Fibroblast of gingiva (primary cell): ENCODE data around the gene DEGS2.
A peak's percentile ranks its signal among the peaks of the same experiment; 100 is the strongest.
"Not testable (repeated sequence)": the region's sequence is repeated elsewhere in the genome, so short reads cannot be mapped to it uniquely, and the experiment has no call there.

Source experiments
- DNase-seq: peaks from one replicate; pipeline ENCODE4 v3.0.0-alpha.2; 2011; ENCODE audit warnings: low read depth

DEGS2 gene

DNA sequence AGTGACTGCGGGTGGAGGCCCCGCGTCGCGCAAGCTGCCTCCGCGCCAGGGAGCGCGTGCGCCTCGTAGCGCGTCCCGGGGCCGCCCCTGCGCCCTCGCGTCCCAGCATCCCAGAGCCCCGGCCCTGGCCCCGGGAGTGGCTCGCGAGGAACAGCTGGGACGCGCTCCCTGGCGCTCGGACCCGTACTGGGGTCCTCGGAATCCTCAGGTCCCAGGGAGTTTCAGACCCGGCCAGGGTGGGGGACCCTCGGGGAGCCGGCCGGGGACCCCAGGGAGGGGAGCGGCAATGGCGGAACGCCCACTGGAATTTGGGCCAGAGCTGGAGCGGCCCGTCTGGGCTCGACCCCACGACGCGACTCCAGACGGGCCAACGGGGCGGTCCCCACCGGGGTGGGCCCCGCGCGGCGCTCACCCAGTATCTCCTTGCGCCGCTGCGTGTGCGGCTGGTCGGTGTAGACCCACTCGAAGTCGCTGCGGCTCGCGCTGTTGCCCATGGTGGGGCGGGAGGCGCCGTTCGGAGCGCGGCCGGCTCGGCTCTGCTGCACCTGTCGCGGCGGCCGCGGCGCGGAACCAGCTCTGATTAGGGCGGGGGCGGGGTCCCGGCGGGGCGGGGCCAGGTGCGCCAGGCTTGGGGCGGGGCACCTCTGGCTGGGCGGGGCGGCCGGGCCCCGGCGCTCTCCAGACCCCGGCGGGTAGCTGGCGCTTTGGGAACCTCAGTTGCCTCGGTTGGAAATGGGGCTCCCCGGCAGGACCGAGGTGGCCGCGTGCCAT, at the start of gene DEGS2:
DEGS2 (minus strand) TSS at position 552 of the 771 bp plus-strand sequence; CDS start at position 494, 58 bp downstream.
- DNase-seq = no peak

DNA sequence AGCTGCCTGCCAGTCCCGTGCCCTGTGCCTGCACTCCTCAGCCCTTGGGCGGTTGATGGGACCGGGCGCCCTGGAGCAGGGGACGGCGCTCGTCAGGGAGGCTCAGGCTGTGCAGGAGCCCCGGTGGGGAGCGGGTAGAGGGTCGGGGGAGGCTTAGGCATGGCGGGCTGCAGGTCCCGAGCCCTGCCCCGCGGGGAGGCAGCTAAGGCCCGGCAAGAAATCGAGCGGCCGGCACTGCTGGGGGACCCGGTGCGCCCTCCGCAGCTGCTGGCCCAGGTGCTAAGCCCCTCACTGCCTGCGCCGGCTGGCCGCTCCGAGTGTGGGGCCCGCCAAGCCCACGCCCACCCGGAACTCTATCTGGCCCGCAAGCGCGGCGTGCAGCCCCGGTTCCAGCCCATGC, 48.7 kb upstream of the DEGS2 start:
- DNase-seq = not testable (repeated sequence)

DNA sequence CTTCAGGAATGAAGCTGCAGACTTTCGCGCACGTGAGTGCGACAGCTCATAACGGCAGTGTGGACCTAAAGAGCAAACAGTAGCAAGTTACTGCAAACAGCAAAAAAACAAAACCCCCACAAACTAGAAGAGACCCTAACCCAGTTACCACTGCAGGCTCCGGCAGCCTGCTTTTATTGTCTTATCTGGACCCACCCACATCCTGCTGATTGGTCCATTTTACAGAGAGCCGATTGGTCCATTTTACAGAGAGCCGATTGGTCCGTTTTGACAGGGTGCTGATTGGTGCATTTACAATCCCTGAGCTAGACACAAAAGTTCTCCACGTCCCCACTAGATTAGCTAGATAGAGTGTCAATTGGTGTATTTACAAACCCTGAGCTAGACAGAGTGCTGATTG, 48.1 kb upstream of the DEGS2 start:
- DNase-seq = not testable (repeated sequence)

DNA sequence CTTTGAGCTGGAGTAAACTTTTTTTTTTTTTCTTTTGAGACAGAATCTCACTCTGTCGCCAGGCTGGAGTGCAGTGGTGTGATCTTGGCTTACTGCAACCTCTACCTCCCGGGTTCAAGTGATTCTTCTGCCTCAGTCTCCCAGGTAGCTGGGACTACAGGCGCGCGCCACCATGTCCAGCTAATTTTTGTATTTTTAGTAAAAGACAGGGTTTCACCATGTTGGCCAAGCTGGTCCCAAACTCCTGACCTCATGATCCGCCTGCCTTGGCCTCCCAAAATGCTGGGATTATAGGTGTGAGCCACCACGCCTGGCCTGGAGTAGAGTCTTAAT, 45.4 kb upstream of the DEGS2 start:
- not testable (repeated sequence) for DNase-seq

DNA sequence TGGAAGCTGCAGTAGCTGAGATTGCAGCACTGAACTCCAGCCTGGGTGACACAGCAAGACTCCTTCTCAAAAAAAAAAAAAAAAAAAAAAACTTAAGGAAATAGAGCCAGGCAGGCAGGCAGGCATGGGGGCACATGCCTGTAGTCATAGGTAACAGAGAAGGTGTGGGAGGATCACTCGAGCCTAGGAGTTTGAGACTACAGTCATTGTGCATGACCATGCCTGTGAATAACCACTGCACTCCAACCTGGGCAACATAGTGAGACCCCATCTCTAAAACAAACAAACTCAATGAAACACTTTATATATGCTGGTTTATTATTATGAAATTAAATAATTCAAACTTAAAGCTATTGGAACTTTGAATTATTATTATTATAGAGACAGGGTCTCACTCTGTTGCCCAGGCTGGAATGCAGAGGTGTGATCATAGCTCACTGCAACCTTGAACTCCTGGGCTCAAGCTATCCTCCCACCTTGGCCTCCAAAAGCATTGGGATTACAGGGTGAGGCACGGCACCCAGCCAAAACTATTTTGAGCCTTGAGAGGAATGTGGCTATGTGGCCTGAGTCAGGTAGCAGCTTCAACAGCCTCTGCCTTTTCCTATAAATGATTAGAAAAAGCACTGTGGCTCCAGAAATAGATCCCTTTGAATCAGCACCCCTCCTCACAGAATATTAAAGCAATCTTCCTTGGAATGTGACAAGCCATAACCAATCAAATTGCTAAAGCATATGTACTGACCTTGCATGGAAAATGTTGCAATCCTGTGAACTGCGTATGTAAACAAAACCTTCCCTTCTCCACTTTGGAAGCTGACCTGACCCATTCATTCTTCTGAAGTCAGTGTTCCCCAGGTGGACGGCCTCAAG, 44.8 kb upstream of the DEGS2 start:
- DNase-seq = peak; percentile 45

DNA sequence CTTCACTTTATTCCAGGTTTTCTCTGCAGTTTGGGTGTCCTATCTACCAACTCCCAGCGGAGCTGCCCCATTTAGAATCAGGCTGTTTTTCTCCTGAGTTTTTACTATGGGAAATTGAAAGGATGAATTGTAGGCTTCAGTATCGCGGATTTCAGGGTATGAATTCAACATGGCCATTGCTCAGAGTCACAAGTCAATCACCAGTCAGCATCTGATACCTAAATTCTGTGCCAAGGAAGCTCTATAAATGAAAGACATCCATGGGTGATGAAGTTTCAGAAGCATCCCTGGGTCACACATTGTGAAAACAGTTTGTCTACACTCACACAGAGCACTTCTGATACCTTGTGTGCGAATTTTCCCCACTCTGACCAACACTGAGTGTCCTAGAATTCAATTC, 43.7 kb upstream of the DEGS2 start:
- no peak for DNase-seq

DNA sequence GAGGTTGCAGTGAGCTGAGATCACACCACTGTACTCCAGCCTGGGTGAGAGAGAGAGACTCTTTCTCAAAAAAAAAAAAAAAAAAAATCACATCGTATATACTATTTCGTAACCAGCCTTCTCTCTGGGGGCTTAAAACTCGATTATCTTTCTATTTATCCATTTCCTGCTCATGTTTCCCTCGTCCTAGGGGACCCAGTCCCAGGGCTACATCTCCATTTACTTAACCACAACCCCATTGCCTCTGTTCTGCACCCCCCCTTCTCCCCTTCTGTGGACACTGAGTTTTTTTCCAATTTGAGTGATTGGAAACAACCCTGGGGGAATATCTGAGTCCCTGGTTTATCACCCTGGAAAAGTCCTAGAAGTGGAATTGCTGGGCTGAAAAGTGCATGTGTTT, 43.3 kb upstream of the DEGS2 start:
- no peak for DNase-seq

DNA sequence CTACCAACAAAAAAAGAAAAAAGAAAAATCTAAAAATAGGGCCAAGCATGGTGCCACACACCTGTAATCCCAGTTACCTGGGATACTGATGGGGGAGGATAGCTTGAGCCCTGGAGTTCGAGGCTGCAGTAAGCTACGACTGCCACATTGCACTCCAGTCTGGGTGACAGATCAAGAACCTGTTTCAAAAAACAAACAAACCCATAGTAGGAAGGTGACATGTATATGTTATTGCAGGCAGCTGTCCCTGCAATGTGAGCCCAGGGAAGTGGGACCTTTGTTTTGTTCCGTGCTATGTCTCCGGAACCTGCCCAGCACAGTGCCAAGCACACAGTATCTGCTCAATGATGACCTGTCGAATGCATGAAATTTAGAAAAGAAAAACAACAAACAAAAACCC, 42.3 kb upstream of the DEGS2 start:
- DNase-seq = no peak

DNA sequence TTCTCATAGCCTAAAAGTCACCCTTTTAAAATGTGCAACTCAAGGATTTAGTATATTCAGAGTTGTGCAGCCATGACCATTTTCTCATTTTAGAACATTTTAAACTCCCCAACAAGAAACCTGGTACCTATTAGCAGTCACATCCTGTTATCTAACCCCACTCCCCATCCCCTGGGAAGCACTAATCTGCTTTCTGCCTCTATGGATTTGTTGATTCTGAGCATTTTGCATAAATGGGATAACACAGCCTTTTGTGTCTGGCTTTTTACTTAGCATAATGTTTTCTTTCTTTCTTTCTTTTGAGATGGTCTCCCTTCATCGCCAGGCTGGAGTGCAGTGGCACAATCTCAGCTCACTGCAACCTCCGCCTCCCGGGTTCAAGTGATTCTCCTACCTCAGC, 40.9 kb upstream of the DEGS2 start:
- no peak for DNase-seq

DNA sequence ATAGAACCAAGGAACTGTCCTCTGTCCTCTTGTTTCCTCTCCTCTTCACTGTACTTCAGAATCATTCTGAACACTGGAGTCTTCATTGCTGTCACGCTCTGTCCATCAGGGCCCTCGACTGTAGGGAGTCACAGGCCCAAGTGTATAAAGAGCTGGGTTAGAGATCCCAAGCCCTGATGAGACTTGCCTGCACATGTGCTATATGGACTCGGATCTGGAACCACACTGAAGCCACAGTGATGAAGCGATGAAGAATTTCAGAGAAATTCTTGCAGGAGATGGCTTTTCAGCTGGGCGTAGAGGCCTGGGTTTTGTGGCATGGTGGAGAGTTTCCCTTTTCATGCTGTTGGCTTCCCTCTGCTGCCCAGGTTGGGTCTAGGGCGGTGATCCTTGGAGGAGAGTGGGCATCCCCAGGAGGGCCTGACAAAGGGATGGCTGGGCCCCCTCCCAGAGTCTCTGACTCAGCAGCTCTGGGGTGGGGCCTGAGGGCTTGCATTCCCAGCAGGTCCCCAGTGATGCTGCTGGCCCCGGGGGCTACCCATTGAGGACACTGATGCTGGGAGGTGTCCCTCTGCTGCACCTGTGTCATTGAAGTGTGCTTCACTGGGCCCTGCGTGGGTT, 39.9 kb upstream of the DEGS2 start:
- no peak for DNase-seq

DNA sequence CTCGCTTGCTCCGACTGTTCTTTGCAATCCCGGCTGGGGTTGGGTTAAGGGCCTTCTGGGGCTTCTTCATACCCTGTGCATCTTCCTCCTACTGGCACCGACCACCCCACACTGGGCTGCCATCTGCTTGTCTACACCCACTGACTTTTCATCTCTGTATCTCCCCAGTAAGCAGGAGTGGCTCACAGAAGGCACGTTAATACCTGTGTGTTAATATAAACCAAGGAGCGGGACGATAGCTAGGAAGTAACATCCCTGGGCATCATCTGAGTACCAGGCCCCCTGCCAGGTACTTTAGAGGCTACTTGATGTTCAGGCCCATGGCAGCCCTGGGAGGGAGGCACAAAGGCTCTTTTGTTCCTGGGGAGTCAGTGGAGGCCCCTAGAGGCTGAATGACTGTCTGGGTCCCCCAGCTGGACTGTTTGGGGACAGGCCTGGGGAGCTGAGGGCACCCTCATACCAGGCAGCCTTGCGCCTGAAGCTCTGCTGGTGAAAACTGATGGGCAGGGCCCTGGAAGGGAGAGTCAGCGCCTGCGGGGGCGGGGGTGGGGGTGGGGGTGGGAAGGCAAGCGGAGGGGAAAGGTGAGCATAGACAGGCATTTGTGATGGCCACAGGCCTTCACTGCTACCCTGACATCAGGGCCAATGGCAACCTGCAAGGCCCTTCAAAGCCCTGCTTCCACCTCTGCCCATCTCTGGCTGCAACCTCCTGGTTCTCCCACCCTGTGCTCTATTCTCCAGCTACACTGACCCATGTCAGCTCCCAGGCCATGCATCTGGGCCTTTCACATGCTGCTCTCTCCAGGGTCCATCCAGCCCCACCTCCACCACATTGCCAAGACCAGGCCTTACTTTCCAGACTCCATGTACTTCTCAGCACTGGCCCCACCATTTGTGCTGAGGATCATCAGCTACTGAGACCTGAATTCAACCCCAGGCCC, 34.2 kb upstream of the DEGS2 start:
- DNase-seq = no peak

DNA sequence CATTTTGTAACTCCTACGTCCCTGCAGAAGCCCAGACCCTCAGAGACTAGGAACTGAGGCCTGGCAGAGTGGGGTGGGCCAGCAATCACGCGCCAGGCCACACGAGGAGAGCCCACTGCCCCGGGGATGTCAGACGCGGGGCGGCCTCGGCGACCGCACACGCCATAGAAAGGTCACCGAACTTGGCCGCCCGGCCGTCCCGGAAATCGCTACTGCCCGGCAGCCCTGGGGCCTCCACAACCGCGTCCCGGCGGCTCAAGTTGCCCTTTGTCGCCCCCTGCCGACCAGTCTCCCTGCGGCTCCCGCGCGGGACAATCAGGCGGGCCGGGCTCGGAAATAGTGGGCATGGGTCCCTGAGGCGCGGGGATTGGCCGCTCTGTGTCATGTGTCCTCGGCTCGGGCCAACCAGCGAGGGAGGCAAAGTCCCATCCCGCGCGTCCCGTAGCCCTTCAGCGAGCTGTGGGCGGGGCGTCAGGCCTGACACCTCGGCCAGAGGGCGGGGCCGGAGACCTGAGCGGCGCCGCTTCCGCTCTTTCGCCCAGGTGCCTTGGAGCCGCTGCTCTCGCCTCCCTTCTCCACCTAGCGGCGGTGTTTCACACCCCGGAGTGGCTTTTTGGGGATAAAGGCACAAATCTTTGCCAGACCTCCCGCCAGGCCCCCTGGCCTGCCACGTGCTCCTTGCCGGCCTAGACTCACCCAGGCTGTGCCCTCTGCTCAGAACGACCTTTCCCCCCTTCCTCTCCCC, 33.4 kb upstream of the DEGS2 start:
- peak; percentile 94 for DNase-seq

DNA sequence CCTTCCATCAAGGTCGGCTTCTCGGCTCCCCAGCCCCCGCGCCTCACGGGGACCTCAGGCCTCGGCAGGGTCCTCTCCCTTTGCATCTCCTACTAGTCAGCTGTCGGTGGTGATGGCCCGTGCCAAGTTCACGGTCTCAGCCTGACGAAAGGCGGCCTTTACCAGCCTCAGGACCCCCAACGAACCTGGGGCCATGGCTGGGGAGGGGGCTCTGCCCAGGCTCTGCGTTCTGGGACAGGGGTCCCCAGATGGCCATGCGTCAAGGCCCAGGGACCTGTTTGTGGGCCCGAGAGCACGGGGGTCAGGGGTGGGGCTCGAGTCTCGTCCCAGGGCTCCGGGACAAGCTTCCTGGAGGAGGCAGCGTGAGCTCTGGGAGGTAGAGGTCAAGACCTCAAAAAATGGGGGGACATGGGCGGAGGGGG, 32.8 kb upstream of the DEGS2 start:
- no peak for DNase-seq

DNA sequence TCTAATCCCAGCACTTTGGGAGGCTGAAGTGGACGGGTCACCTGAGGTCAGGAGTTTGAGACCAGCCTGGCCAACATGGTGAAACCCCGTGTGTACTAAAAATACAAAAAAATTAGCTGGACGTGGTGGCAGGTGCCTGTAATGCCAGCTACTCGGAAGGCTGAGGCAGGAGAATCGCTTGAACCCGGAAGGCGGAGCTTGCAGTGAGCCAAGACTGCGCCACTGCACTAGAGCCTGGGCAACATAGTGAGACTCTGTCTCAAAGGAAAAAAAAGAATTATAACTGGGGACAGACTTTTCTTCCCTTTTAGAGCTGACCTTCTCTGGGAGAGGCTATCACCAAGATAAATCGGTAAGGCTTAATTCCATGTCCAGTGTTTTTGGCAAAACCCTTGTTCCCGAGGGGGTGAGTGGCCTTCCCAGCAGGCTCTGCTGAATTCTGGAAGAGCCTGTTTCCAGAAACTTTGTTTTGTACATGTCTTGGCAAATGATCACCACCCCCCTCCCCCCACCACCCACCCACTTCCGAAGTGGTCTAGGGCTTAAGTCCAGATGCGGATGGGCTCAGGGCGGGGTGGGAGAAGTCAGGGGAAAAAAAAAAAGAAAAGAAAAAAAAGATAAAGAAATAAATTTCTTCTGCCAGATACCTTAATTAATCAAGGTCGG, 32.3 kb upstream of the DEGS2 start:
- DNase-seq = no peak

DNA sequence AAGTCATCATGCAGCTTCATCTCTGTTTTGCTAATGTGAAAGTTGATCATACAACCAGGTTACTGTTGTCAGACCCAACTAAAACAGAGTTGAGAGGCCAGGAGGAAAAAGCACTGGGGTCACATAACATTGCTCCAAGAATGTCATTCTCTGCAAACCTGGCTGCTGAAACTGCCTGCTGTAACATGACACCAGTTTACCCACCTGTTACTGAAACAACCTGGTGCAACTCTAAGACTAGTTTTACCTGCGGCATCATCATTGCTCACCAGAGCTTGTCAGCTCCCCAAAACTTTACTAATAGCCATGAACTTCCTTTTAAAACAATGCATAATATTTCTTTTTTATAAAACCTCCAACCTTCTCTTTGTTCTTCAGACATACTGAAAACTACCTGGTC, 30.7 kb upstream of the DEGS2 start:
- no peak for DNase-seq

DNA sequence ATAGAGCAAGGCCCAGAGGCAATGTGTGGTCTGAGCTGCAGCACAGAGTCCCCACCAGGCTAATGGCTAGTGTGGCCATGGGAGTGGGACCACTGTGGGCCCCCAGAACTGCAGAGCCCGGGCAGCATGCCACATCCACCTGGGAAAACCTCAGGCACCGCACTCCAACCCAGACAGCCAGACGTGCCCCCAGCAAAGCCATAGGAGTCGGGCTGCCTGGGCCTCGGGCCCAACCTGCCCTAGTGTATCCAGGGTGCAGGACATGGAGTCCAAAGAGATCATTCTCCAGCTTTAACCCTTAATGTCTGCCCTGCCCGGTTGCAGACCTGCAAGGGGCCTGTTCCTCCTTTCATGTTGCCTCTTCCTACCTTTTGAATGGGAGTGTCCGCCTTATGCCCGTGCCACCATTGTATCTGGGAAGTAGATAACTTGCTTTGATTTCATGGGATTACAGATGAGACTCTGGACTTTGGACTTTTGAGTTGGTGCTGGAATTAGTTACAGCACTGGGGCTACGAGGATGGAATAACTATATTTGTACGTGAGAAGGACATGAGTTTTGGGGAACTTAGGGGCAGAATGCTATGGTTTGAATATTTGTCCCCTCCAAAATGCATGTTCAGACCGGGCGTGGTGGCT, 29.1 kb upstream of the DEGS2 start:
- DNase-seq = no peak

DNA sequence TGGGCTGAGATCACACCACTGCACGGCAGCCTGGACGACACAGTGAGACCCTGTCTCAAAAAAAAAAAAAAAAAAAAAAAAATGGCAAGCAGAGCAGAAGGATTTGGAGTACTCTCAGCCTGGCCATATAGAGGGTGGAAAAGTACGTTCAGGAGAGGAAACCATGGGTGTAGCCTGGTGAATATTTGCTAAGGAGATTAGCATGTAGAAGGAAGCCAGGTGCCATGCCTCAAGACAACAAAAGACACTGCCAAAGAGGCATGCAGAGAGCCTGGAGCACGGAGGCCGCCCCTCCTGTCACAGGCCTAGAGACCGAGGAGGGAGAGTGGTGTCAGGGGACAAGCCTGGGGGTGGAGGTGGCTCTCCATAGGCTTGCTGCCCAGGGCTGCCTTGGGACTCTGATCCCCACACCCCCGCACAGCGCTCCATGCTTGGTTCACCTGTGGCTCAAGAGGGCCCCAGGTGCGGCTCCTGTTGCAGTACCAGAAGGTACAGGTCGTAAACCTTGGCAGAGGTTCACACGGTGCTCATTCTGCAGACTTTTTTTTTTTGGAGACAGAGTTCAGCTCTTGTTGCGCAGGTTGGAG, 27.9 kb upstream of the DEGS2 start:
- DNase-seq = no peak

DNA sequence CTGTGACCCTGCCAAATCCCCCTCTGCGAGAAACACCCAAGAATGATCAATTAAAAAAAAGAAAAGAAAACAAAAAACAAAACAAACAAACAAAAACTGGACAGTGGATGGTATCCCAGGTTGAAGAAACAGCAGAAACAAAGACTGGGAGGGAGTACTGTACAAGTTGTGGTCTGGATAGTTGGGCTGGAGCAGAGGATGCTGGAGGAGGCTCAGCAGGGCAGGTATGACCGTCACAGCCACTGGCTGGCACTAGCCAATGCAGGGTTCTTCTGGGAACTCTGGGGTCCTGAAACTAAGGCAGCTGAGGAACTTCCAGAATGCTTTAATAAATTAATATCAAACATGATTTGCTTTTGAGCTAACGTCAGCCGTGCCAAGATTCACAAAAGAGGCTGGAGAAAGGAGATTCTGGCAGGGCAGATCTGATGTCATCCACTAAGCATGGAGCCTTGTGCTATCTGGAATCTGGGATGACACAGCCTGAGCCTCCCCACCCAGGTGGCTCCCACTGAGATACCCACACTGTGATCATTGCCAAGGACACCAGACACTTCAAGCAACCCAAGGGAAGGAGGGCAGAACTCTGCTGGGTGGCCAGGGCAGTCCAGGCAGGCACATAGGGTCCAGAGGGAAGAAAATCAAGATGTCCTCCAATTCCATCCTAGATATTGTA, 22.6 kb upstream of the DEGS2 start:
- DNase-seq = not testable (repeated sequence)

DNA sequence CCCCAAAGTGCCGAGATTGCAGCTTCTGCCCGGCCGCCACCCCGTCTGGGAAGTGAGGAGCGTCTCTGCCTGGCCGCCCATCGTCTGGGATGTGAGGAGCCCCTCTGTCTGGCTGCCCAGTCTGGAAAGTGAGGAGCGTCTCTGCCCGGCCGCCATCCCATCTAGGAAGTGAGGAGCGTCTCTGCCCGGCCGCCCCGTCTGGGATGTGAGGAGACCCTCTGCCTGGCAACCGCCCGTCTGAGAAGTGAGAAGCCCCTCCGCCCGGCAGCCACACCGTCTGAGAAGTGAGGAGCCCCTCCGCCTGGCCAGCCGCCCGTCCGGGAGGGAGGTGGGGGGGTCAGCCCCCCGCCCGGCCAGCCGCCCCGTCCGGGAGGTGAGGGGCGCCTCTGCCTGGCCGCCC, 21.2 kb upstream of the DEGS2 start:
- not testable (repeated sequence) for DNase-seq
